HEK293 (cell line): ENCODE results near the gene SLC12A3.

ENCODE experiments used
- RBAK ChIP-seq: fragments of 450-650 bp; formaldehyde crosslinking; IDR thresholded peaks from 2 replicates; pipeline ENCODE4 v1.5.1; 2016; ENCODE audit warnings: missing biosample characterization, missing genetic modification characterization
- TF ChIP-seq, protein P1 (sequence below): fragments of 450-650 bp; formaldehyde crosslinking; IDR thresholded peaks from 2 replicates; pipeline ENCODE4 v1.5.1; 2016; ENCODE audit warnings: missing biosample characterization, missing genetic modification characterization

DNA sequence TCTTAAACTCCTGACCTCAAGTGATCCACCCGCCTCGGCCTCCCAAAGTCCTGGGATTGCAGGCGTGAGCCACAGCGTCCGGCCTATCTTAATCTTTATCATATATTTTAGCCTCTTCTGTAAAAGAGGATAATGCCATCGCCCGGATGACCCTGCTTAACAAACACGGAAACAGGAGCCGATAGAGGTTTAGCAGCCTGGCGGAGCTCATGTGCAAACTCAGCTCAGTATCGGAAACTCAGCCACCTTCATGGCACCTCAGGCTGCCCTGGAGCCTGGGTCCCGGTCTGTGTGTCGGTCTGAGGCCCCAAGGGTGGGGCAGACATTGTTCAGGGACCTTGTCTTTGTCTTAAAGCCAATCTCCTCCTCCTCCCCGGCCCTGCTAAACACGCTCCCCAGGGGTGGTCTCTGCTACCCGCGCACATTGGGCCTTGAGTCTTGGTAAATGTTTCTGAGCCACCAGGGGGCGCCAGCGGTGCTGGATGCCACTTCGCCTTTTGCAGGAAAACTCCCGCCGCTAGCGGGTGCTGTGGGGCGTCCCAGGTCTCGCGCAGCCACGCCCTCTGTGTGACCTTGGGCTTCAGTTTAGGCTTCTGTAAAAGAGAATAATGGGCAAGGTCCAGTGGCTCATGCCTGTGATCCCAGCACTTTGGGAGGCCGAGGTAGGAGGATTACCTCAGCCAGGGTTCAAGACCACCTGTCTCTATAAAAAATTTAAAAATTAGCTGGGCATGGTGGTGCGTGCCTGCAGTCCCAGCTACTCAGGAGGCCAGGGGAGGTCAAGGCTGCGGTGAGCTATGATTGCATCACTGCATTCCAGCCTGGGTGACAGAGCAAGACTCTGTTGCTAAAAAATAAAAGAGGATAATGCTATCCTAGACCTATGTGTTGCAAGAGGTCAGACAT lies 99.5 kb downstream of the SLC12A3 start:
- TF ChIP-seq, protein P1, sequence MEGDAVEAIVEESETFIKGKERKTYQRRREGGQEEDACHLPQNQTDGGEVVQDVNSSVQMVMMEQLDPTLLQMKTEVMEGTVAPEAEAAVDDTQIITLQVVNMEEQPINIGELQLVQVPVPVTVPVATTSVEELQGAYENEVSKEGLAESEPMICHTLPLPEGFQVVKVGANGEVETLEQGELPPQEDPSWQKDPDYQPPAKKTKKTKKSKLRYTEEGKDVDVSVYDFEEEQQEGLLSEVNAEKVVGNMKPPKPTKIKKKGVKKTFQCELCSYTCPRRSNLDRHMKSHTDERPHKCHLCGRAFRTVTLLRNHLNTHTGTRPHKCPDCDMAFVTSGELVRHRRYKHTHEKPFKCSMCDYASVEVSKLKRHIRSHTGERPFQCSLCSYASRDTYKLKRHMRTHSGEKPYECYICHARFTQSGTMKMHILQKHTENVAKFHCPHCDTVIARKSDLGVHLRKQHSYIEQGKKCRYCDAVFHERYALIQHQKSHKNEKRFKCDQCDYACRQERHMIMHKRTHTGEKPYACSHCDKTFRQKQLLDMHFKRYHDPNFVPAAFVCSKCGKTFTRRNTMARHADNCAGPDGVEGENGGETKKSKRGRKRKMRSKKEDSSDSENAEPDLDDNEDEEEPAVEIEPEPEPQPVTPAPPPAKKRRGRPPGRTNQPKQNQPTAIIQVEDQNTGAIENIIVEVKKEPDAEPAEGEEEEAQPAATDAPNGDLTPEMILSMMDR (tag by site-specific recombination) = peak; percentile 82
- TF ChIP-seq RBAK (tag by site-specific recombination) = no peak
